Measurements from ENCODE around the gene HTR4. TPM values are rescaled to one million over a fixed set of nuclear protein-coding genes. Genes with fewer than 3 reads are reported as not detected.
"Not testable (repeated sequence)": the region's sequence is repeated elsewhere in the genome, so short reads cannot be mapped to it uniquely, and the experiment has no call there.

The HTR4 gene
- total RNA-seq, 1 donor from 2014 or later = 0.70 TPM

- DNase-seq (ENCODE audit: low spot score); intact Hi-C loops (cut with DNase I): not testable (repeated sequence)
Observed at GRCh38 chr5:148673704-148674103, 19.4 kb upstream of the HTR4 start.

- no peak for DNase-seq (ENCODE audit: low spot score)
- intact Hi-C loops (cut with DNase I) = no loop called here
Observed at GRCh38 chr5:148666353-148666752, 12.0 kb upstream of the HTR4 start.

- intact Hi-C loops (cut with DNase I) = no loop called here
- DNase-seq (ENCODE audit: low spot score) = no peak
Observed at GRCh38 chr5:148665431-148665830, 11.1 kb upstream of the HTR4 start.

- intact Hi-C loops (cut with DNase I) = no loop called here
- DNase-seq (ENCODE audit: low spot score) = no peak
Observed at GRCh38 chr5:148663509-148663908, 9.2 kb upstream of the HTR4 start.

GRCh38 chr5:148660346-148660660 is 6.0 kb upstream of the HTR4 start:
- intact Hi-C loops (cut with DNase I) = no loop called here
- DNase-seq (ENCODE audit: low spot score) = no peak

GRCh38 chr5:148659641-148660345 is 5.5 kb upstream of the HTR4 start:
- no peak for DNase-seq (ENCODE audit: low spot score)
- intact Hi-C loops (cut with DNase I) = no loop called here

GRCh38 chr5:148653291-148653835 is 964 bp downstream of the HTR4 start:
- intact Hi-C loops (cut with DNase I) = no loop called here
- DNase-seq (ENCODE audit: low spot score) = no peak

- intact Hi-C loops (cut with DNase I) = no loop called here
Observed at GRCh38 chr5:148651528-148651927, 2.8 kb downstream of the HTR4 start.

GRCh38 chr5:148645527-148645926 is 8.8 kb downstream of the HTR4 start:
- intact Hi-C loops (cut with DNase I) = no loop called here
- DNase-seq (ENCODE audit: low spot score) = no peak

More at GRCh38 chr5:148651528-148651927, 2.8 kb downstream of the HTR4 start:
- no peak for DNase-seq (ENCODE audit: low spot score)

GRCh38 chr5:148641735-148642134 is 12.6 kb downstream of the HTR4 start:
- intact Hi-C loops (cut with DNase I) = no loop called here
- DNase-seq (ENCODE audit: low spot score) = no peak

- intact Hi-C loops (cut with DNase I) = no loop called here
- no peak for DNase-seq (ENCODE audit: low spot score)
Observed at GRCh38 chr5:148640471-148640870, 13.9 kb downstream of the HTR4 start.

GRCh38 chr5:148639081-148639480 is 15.2 kb downstream of the HTR4 start:
- DNase-seq (ENCODE audit: low spot score) = no peak
- intact Hi-C loops (cut with DNase I) = no loop called here

- intact Hi-C loops (cut with DNase I) = no loop called here
- no peak for DNase-seq (ENCODE audit: low spot score)
Observed at GRCh38 chr5:148636353-148636752, 18.0 kb downstream of the HTR4 start.

- DNase-seq (ENCODE audit: low spot score) = no peak
- intact Hi-C loops (cut with DNase I) = no loop called here
Observed at GRCh38 chr5:148635321-148636083, 18.8 kb downstream of the HTR4 start.

- DNase-seq (ENCODE audit: low spot score) = no peak
- intact Hi-C loops (cut with DNase I) = no loop called here
Observed at GRCh38 chr5:148633067-148633377, 21.3 kb downstream of the HTR4 start.

- intact Hi-C loops (cut with DNase I) = no loop called here
- no peak for DNase-seq (ENCODE audit: low spot score)
Observed at GRCh38 chr5:148632255-148633066, 21.9 kb downstream of the HTR4 start.

- DNase-seq (ENCODE audit: low spot score) = no peak
- intact Hi-C loops (cut with DNase I) = no loop called here
Observed at GRCh38 chr5:148626986-148627385, 27.3 kb downstream of the HTR4 start.

- intact Hi-C loops (cut with DNase I) = no loop called here
- no peak for DNase-seq (ENCODE audit: low spot score)
Observed at GRCh38 chr5:148626081-148626613, 28.2 kb downstream of the HTR4 start.

- intact Hi-C loops (cut with DNase I) = no loop called here
- no peak for DNase-seq (ENCODE audit: low spot score)
Observed at GRCh38 chr5:148625250-148625649, 29.1 kb downstream of the HTR4 start.

- DNase-seq (ENCODE audit: low spot score) = no peak
- intact Hi-C loops (cut with DNase I) = no loop called here
Observed at GRCh38 chr5:148623741-148624140, 30.6 kb downstream of the HTR4 start.

Data from cardiac septum (tissue), 1 donor.